Neural cell (in vitro differentiated cells): ENCODE measurements around the gene NALCN. TPM values are rescaled to one million over a fixed set of nuclear protein-coding genes. Genes with fewer than 3 reads are reported as not detected.

Source experiments
- H2AFZ ChIP-seq: fragments of 200-600, 300-800 bp; sonication (generic), shearing (Covaris generic); 2 replicates; pipeline ENCODE4 v1.6.0; 2014; ENCODE audit warnings: low read depth, mild to moderate bottlenecking, antibody characterized with exemption, low read length, moderate library complexity
- H3F3A ChIP-seq: fragments of 200-600 bp; shearing (Covaris generic); 2 replicates; pipeline ENCODE4 v1.6.1; 2016; ENCODE audit warnings: mild to moderate bottlenecking, moderate library complexity, mixed read lengths, antibody characterized with exemption, low read length; ENCODE audit not compliant: insufficient read depth, poor library complexity, severe bottlenecking
- H3K27ac ChIP-seq: fragments of 200-600, 300-800 bp; sonication (generic), shearing (Covaris generic); 2 replicates; pipeline ENCODE4 v1.5.1; 2014; ENCODE audit warnings: mild to moderate bottlenecking, low read length, moderate library complexity
- H3K27me3 ChIP-seq: fragments of 300-800, 200-600 bp; sonication (generic), shearing (Covaris generic); 2 replicates; pipeline ENCODE4 v1.6.0; 2014; ENCODE audit warnings: mild to moderate bottlenecking, low read depth, low read length, moderate library complexity; ENCODE audit not compliant: insufficient read depth
- H3K36me3 ChIP-seq: fragments of 300-800, 200-600 bp; sonication (generic), shearing (Covaris generic); 2 replicates; pipeline ENCODE4 v1.5.1; 2014; ENCODE audit warnings: mild to moderate bottlenecking, antibody characterized with exemption, low read length, moderate library complexity; ENCODE audit not compliant: insufficient read depth
- H3K4me2 ChIP-seq: fragments of 300-800, 200-600 bp; sonication (generic), shearing (Covaris generic); 2 replicates; pipeline ENCODE4 v1.6.0; 2014; ENCODE audit warnings: mild to moderate bottlenecking, low read length
- H3K4me3 ChIP-seq: fragments of 300-800, 200-600 bp; sonication (generic), shearing (Covaris generic); 2 replicates; pipeline ENCODE4 v1.5.1; 2014; ENCODE audit warnings: mild to moderate bottlenecking, low read length, moderate library complexity
- H3K79me2 ChIP-seq: fragments of 200-600 bp; shearing (Covaris generic); replicated peaks from 2 replicates; pipeline ENCODE4 v1.6.0; 2014; ENCODE audit warnings: mild to moderate bottlenecking, low read length, moderate library complexity; ENCODE audit not compliant: insufficient read depth
- H3K9ac ChIP-seq: fragments of 300-800, 200-600 bp; sonication (generic), shearing (Covaris generic); 2 replicates; pipeline ENCODE4 v1.6.1; 2016; ENCODE audit warnings: mild to moderate bottlenecking, low read length, mixed read lengths
- H3K9me2 ChIP-seq: fragments of 200-600 bp; shearing (Covaris generic); 2 replicates; pipeline ENCODE4 v1.6.1; 2016; ENCODE audit warnings: mild to moderate bottlenecking, low read length, mixed read lengths; ENCODE audit not compliant: insufficient read depth
- H3K9me3 ChIP-seq: fragments of 200-600, 300-800 bp; sonication (generic), shearing (Covaris generic); 2 replicates; pipeline ENCODE4 v1.6.1; 2016; ENCODE audit warnings: mild to moderate bottlenecking, mixed run types, low read length, moderate library complexity, mixed read lengths
- H4K20me1 ChIP-seq: fragments of 200-600 bp; shearing (Covaris generic); 2 replicates; pipeline ENCODE4 v1.6.1; 2016; ENCODE audit warnings: mild to moderate bottlenecking, mixed run types; ENCODE audit not compliant: insufficient read depth
- EP300 ChIP-seq: fragments of 450-650 bp; conservative IDR thresholded peaks from 2 replicates; pipeline ENCODE4 v1.6.1; 2014; ENCODE audit warnings: antibody characterized with exemption, mild to moderate bottlenecking, moderate library complexity; ENCODE audit not compliant: poor library complexity, severe bottlenecking
- EZH2 ChIP-seq: fragments of 200-600, 300-800 bp; shearing (Covaris generic), sonication (generic); IDR thresholded peaks from 2 replicates; pipeline ENCODE4 v1.6.1; 2014; ENCODE audit warnings: antibody characterized with exemption, low read length, borderline replicate concordance, mild to moderate bottlenecking; ENCODE audit not compliant: insufficient read depth, poor library complexity, severe bottlenecking
- MXI1 ChIP-seq: fragments of 450-650 bp; conservative IDR thresholded peaks from 2 replicates; pipeline ENCODE4 v1.6.1; 2014; ENCODE audit warnings: antibody characterized with exemption, mild to moderate bottlenecking; ENCODE audit not compliant: poor library complexity, severe bottlenecking
- POLR2AphosphoS5 ChIP-seq: IDR thresholded peaks from 2 replicates; pipeline ENCODE4 v1.6.1; 2012
- RAD21 ChIP-seq: fragments of 450-650 bp; conservative IDR thresholded peaks from 2 replicates; pipeline ENCODE4 v1.6.1; 2014; ENCODE audit warnings: antibody characterized with exemption, mild to moderate bottlenecking, moderate library complexity
- SMC3 ChIP-seq: fragments of 450-650 bp; conservative IDR thresholded peaks from 2 replicates; pipeline ENCODE4 v1.6.1; 2014; ENCODE audit warnings: antibody characterized with exemption, mild to moderate bottlenecking, moderate library complexity; ENCODE audit not compliant: poor library complexity
- TAF1 ChIP-seq: IDR thresholded peaks from 2 replicates; pipeline ENCODE4 v1.6.1; 2012; ENCODE audit warnings: low read depth
- polyA plus RNA-seq: library from polyadenylated mRNA; depleted of rRNA; stranded (reverse); fragments of >200 nt; gene quantifications from 2 replicates; pipeline ENCODE4 v1.2.3, GENCODE V29; 2014
- TF ChIP-seq, protein P1 (sequence below): fragments of 450-650 bp; IDR thresholded peaks from 2 replicates; pipeline ENCODE4 v1.5.1; 2014; ENCODE audit warnings: antibody characterized with exemption, mild to moderate bottlenecking, moderate library complexity; ENCODE audit not compliant: poor library complexity, severe bottlenecking
- TF ChIP-seq, protein P2 (sequence below): IDR thresholded peaks from 2 replicates; pipeline ENCODE4 v1.6.1; 2012; ENCODE audit warnings: borderline replicate concordance

The NALCN gene
- polyA plus RNA-seq, 1 donor from 2014 or later = 24.1 TPM

DNA sequence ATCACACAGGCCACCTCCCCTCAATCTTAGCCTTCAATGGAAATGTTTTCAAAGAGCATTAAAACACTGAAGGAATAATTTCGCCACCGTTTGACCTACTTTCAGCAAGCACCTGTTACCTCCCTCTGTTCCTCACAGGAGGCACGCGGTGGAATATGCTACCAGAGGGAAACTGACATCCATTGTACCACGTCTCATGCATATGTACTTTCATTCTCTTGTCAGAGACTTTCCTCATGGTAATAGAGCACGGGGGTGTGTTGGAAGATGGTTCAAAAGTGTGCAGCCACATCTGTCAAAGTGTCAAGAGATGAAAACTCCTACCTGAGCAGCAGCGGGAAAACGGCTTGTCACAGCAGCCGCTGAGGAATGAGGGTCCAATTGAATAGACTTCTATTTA is 143.4 kb downstream of the NALCN start:
- no peaks in the 10 kb centered on the region for H3K9me3 ChIP-seq
- no peaks in the 10 kb centered on the region for H3F3A ChIP-seq
- H3K9ac ChIP-seq = no peak overlapping the region
- no peaks in the 10 kb centered on the region for H3K9me2 ChIP-seq
- no peaks in the 10 kb centered on the region for H3K79me2 ChIP-seq
- peak overlapping the region; percentile 12 for H3K4me2 ChIP-seq
- peak overlapping the region; percentile 17 for H2AFZ ChIP-seq
- no peaks in the 10 kb centered on the region for H4K20me1 ChIP-seq
- peak overlapping the region; percentile 69 for H3K27ac ChIP-seq
- TF ChIP-seq POLR2AphosphoS5 (peak; percentile 64), EZH2 (no peak), SMC3 (peak; percentile 30), EP300 (peak; percentile 93), MXI1 (peak; percentile 68), TAF1 (no peak), RAD21 (peak; percentile 37)
- TF ChIP-seq, protein P1, sequence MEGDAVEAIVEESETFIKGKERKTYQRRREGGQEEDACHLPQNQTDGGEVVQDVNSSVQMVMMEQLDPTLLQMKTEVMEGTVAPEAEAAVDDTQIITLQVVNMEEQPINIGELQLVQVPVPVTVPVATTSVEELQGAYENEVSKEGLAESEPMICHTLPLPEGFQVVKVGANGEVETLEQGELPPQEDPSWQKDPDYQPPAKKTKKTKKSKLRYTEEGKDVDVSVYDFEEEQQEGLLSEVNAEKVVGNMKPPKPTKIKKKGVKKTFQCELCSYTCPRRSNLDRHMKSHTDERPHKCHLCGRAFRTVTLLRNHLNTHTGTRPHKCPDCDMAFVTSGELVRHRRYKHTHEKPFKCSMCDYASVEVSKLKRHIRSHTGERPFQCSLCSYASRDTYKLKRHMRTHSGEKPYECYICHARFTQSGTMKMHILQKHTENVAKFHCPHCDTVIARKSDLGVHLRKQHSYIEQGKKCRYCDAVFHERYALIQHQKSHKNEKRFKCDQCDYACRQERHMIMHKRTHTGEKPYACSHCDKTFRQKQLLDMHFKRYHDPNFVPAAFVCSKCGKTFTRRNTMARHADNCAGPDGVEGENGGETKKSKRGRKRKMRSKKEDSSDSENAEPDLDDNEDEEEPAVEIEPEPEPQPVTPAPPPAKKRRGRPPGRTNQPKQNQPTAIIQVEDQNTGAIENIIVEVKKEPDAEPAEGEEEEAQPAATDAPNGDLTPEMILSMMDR = no peak
- TF ChIP-seq, protein P2, sequence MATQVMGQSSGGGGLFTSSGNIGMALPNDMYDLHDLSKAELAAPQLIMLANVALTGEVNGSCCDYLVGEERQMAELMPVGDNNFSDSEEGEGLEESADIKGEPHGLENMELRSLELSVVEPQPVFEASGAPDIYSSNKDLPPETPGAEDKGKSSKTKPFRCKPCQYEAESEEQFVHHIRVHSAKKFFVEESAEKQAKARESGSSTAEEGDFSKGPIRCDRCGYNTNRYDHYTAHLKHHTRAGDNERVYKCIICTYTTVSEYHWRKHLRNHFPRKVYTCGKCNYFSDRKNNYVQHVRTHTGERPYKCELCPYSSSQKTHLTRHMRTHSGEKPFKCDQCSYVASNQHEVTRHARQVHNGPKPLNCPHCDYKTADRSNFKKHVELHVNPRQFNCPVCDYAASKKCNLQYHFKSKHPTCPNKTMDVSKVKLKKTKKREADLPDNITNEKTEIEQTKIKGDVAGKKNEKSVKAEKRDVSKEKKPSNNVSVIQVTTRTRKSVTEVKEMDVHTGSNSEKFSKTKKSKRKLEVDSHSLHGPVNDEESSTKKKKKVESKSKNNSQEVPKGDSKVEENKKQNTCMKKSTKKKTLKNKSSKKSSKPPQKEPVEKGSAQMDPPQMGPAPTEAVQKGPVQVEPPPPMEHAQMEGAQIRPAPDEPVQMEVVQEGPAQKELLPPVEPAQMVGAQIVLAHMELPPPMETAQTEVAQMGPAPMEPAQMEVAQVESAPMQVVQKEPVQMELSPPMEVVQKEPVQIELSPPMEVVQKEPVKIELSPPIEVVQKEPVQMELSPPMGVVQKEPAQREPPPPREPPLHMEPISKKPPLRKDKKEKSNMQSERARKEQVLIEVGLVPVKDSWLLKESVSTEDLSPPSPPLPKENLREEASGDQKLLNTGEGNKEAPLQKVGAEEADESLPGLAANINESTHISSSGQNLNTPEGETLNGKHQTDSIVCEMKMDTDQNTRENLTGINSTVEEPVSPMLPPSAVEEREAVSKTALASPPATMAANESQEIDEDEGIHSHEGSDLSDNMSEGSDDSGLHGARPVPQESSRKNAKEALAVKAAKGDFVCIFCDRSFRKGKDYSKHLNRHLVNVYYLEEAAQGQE = peak; percentile 40
- no peaks in the 10 kb centered on the region for H3K36me3 ChIP-seq
- no peaks in the 10 kb centered on the region for H3K27me3 ChIP-seq
- peak overlapping the region; percentile 15 for H3K4me3 ChIP-seq

DNA sequence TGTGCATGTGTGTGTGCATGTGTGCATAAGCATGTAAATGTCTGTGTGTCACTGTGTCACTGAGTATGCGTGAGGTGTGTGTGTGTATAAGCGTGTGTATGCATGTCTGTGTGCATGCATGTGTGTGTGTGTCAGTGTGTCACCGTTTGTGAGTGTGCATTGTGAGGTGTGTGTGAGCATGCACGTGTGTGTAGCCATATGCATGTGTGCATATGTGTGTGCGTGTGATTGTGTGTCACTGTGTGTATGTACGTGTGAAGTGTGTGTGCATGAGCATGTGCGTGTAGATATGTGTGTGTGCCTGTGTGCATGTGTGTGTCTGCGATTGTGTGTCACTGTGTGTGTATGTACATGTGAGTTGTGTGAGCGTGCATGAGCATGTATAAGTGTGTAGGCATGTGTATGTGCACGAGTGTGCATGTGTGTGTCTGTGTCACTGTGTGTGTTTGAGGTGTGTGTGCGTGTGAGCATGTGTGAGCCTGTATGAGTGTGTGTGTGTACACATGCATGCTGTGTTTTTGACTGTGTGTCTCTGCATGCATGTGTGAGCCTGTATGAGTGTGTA is 144.5 kb downstream of the NALCN start:
- peak; percentile 12 for TF ChIP-seq MXI1
- TF ChIP-seq, protein P1 = no peak
- TF ChIP-seq EP300 = no peak
- H3F3A ChIP-seq = no peaks in the 10 kb centered on the region
- H3K27ac ChIP-seq = peak overlapping the region; percentile 69
- H3K36me3 ChIP-seq = no peaks in the 10 kb centered on the region
- no peak overlapping the region for H3K4me3 ChIP-seq
- no peaks in the 10 kb centered on the region for H3K9me3 ChIP-seq
- H3K79me2 ChIP-seq = no peaks in the 10 kb centered on the region
- H3K27me3 ChIP-seq = no peaks in the 10 kb centered on the region
- no peaks in the 10 kb centered on the region for H4K20me1 ChIP-seq
- H2AFZ ChIP-seq = no peak overlapping the region
- H3K4me2 ChIP-seq = no peak overlapping the region
- no peaks in the 10 kb centered on the region for H3K9me2 ChIP-seq
- H3K9ac ChIP-seq = peak overlapping the region; percentile 7
